HG03066 (cell line): Measurements from ENCODE around the gene PROX2.
A peak's percentile ranks its signal among the peaks of the same experiment; 100 is the strongest.

Experiments
- ATAC-seq: cut with Tn5 transposase; IDR thresholded peaks from one replicate; pipeline ENCODE4 v1.9.1; 2021; ENCODE audit warnings: low read depth; ENCODE audit not compliant: unreplicated experiment

PROX2 gene

DNA sequence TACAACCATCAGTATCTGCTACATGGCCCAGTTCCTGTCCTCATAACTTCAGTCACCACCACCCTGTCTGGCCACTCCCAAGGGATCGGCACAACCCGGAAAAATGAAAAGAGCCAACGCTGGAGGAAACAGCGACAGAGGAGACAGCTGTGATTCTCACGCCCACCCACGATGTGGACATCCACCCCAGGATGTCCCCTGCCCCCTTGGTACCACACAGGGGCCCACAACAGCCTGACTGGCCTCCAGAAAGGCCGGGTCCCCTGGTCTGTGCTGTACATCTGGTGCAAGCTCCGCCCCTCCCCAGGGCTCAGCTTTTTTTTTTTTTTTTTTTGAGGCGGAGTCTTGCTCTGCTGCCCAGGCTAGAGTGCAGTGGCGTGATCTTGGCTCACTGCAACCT is 34.6 kb upstream of the PROX2 start:
- no peak for ATAC-seq

GRCh38 chr14:74909911-74910310 is 34.0 kb upstream of the PROX2 start:
- no peak for ATAC-seq

- ATAC-seq = no peak
Observed at GRCh38 chr14:74909501-74909900, 33.6 kb upstream of the PROX2 start.

DNA sequence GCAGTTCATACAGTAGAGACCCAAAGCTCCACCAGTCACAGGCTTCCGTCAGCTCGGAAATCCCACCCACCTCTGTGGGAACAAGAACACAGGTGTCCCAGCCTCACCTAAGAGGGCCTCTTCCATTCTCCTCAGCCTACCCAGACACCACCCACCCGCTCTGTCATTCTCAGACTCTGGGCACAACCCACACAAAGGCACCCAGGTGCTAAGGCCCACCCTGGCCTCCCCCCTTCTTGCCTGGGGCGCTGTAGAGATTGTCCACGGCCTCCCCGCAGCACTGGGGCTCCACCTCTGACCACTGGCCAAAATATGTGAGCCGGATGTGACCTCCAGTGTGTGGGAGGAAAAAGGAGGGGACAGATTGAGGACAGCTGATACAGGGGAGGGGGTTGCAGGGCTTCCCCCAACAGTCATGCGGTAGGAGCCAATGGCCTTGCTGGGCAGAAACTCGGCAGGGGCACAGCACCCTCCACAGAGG is 33.0 kb upstream of the PROX2 start:
- no peak for ATAC-seq

GRCh38 chr14:74907744-74908143 is 31.8 kb upstream of the PROX2 start:
- ATAC-seq = no peak

GRCh38 chr14:74906925-74907521 is 31.1 kb upstream of the PROX2 start:
- ATAC-seq = no peak

DNA sequence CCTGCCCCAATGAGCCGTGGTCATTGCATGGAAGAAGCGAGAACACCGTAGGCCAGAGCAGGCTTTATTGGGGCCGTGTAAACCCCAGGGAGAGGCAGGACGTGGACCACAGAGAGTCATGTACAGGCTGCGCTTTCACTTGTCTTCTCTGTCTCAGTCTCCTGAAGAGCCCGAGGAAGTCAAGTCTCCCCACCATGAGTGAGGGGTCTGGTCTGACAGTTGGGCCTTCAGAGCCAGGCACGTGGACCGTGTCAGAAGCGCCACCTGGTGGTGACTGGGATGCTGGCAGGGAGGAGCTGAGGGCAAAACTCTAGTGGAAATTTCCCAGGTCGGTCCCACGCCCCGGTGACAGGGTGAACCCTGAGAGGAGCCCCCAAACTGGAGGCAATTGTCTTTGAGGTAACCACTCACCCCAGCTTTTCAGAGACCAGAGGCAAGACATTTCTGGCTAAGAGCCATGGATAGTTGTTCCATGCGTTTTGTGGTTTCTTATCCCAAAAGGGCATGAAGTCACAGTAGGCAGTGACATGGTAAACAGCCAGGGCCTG is 29.7 kb upstream of the PROX2 start:
- no peak for ATAC-seq

GRCh38 chr14:74904635-74905503 is 28.9 kb upstream of the PROX2 start:
- no peak for ATAC-seq

- no peak for ATAC-seq
Observed at GRCh38 chr14:74902941-74903705, 27.2 kb upstream of the PROX2 start.

DNA sequence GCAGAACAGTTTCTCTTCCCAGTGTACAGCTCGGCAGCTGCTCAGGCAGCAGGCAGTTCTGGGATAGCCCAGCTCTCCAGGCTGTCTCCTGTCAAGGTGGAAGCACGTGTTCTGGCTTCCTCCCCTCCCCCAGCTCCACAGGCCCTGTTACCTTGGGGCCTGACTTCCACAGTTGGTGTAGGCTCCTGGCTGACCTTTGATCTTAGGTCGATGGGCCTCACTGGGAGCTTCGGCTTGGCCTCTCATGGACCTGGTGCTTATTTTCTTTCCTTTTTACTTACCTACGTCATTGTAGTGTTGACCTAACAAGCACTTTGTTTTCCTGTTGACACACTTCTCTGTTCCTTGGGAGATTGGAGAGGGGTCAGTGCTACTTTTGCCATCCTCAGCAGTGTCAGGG is 22.7 kb upstream of the PROX2 start:
- ATAC-seq = no peak

DNA sequence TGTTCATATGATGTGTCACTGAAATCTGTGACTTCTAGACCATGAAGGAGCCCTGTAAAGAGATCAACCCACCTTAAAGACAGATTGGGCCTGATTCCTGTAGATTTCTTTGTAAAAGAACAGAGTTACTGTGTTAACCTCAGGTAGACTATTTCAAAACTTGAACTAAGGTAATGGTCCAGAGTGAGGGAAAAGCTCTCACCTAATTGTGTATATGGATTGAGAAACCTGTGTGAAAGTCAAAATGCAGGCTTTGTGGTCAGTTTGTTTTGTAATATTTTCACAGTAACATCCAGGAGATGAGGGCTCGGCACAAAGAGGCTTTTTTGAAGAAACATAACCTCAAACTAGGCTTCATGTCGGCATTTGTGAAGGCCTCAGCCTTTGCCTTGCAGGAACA is 22.1 kb upstream of the PROX2 start:
- no peak for ATAC-seq

- ATAC-seq = no peak
Observed at GRCh38 chr14:74897642-74898041, 21.7 kb upstream of the PROX2 start.

GRCh38 chr14:74896400-74896799 is 20.5 kb upstream of the PROX2 start:
- no peak for ATAC-seq

DNA sequence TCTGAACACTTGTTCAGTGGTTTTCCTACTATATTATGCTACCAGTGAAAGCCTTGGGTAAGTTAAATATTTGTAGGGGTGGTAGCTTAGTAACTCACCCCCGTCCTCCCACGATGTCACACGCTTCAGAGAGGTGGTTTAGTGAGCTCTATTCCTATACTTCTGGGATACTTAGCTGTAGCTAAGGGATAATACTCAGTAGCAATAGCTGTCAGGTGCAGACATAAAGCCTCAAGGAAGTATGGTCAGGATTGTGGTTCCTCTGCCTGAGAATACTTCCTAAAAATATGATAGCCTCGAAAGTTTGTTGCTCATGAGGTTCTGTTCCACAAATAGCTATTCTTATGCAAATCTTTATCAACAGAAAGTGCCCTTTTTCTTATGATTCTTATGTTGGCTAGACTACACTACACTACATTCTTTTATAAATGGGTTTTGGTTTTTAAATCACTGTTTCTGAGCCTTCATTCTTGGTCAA is 17.7 kb upstream of the PROX2 start:
- ATAC-seq = peak; percentile 63

GRCh38 chr14:74892745-74893144 is 16.8 kb upstream of the PROX2 start:
- no peak for ATAC-seq

DNA sequence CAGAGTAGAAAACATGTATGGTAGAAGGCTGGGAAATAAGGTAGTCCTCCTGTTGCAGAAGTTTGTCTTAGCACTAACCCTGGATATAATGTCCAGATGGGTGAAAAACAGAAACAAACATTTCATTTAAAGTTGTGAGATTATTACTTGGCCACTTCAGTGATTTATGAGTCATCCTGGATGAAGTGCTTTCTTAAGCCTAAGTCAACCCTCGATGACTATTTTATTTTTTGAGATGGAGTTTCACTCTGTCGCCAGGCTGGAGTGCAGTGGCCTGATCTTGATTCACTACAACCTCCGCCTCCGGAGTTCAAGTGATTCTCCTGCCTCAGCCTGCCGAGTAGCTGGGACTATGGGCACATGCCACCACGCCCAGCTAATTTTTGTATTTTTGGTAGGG is 15.9 kb upstream of the PROX2 start:
- ATAC-seq = no peak

DNA sequence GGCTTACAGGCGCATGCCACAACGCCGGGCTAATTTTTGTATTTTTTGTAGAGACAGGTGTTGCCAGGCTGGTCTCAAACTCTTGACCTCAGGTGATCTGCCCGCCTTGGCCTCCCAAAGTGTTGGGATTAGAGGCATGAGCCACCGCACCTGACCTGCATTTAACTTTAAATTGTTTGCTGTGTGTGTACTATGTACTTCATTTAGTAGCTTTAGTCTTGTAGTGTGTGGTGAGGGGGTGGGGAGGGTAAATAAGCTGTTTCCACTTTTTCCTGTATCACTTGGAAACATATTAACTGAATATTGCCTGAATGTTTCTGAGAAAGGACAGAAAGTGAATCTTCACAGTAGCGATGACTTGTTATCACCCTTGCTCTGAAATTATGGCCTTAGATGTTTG is 14.3 kb upstream of the PROX2 start:
- no peak for ATAC-seq

DNA sequence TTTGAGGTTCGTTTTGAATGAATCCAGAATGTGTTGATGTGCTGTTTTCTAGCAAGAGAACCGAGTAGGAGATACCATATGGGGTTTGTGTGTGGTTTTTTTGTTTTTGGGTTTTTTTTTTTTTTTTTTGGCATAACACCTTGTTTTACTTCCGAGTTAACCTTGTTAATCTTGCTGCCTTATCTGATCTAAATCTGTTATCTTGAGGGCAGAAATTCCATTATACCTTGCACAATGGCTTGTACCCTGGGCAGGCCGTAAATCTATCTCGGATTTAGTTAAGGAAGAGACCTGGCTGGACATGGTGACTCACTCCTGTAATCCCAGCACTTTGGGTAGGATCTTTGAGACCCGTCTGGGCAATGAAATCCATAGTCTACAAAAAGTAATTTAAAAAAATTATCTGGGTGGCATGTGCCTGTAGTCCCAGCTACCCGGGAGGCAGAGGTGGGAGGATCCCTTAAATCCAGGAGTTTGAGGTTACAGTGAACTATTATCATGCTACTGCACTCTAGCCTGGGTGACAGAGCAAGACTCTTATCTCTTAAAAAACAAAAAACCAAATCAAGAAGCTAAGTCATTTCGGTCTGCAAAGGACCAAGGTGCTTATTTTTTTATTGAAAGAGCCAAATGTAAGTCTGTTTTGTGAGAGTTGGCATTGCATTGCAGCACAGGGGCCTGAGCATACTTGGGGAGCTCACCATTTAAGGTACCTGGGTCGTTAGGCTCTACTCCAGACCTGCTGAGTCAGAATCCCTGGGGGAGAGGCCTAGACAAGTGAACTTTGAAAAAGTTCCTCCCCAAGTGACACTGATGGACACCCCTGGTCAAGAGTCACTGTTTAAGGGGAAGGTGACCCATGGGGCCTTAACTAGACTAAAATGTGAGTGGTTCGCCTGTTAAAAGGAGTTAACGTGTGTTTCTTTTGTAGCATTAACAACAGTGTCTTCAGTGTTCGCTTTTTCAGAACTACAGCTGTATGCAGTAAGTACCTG is 12.5 kb upstream of the PROX2 start:
- ATAC-seq = no peak

- ATAC-seq = no peak
Observed at GRCh38 chr14:74886001-74886400, 10.1 kb upstream of the PROX2 start.
